ENCODE data around the gene ADIRF.
"Not testable (repeated sequence)": the region's sequence is repeated elsewhere in the genome, so short reads cannot be mapped to it uniquely, and the experiment has no call there.

The ADIRF gene

DNA sequence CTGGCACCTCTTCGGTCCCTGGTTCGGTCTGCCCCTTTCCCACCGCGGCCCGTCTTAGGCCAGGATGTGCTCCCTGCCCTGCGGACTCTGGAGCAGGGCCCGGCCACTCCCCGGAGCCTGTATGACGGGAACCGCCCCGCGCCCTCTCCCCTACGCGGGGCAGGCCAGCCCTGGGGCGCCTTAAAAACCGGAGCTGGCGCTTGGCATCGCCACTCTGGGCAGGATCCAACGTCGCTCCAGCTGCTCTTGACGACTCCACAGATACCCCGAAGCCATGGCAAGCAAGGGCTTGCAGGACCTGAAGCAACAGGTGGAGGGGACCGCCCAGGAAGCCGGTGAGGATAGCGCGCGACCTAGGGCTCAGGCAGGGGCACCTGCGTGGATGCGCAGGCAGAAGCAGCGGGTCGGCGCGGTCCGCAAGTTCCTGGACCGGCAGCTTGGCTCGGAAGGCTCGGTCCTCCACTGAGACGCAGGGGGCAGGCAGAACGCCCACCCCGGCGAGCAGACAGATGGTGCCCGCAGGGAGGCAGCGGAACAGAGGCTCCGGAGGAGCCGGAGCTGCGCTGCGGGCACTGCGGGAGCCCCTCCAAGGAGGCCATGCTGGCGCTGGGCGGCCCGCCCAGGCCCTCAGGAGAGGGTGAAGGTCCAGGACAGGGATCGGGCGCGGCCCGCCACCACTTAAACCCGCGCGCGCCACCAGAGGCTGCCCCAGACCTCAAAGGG is at the start of gene ADIRF:
Gene ADIRF (plus strand): TSS at position 212 of the 723 bp plus-strand sequence. CDS start 63 bp downstream, at position 275.
- DNase-seq = peak; percentile 61

DNA sequence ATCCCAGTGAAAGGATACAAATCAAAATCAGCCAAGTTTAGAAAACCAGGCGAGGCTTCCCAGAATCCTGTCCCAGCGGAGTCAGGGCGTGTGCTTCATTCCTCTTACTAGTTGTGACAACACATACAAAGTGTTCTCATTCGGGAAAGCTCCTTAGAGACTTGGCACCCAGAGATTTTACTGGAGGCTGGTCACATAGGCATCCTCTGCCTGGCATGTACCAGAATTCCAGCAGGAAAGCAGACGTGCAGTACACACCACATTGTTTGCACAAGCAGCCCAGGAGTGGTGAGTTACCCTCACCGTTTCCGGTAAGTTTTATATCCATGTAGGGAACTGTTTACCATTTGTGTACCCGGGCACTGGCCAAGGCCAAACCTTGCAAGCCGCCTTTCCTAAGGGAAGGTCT is 45.7 kb upstream of the ADIRF start:
- DNase-seq = no peak

DNA sequence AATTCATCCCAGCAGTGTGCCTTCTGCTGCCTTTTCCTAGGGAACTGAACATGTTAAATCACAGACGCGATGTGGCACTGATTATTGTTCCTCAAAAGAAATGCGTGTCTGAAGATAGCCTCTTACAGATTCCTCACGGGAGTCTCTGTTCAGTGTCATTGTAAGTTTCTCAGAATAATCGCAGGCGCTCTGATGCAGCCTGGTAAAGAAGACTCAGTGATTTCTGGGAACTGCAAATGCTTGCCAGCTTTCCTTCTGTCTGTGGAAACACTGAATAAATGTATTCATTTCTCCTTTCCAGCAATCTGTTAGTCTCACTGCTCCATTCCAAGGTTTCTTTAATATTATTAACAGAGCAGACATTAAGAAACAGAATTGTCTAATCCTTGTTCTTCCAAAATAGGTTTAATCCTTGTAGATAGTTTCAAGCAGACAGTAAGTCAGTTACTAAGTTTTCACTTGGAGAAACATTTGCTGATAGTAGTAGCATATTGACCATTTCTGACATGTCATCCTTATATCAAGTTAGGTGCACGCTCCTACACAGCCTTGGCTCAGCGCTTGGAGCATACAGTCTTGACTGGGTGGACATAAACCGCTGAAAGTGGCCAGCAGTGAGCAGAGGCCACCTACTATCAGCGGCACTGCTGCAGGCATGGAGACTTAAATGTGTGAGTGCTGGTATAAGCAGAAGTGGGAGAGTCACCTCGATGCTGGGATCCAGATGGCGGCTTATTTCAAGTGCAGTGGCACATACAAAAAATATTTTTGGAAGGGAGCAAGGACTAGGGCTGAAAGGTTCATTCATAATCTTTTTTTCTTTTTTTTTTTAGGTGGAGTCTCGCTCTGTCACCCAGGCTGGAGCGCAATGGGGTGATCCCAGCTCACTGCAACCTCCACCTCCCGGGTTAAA is 38.6 kb upstream of the ADIRF start:
- no peak for DNase-seq

DNA sequence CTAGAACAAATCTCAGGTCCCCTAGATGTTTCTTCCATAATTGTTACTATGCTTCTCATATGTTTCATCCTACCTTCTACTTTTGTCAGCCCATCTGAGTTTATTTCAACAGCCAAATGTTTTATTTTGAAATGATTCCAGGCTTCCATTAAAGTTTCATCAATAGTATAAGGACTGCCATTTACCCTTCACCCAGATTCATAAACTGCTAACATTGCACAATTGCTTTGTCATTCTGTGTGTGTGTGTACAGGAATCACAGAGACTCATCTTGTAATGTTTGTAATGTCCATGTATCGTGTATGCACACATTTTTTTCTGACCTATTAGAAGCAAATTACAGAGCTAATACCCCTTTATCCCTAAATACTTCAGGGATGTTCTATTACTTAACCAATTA is 36.4 kb upstream of the ADIRF start:
- DNase-seq = no peak

DNA sequence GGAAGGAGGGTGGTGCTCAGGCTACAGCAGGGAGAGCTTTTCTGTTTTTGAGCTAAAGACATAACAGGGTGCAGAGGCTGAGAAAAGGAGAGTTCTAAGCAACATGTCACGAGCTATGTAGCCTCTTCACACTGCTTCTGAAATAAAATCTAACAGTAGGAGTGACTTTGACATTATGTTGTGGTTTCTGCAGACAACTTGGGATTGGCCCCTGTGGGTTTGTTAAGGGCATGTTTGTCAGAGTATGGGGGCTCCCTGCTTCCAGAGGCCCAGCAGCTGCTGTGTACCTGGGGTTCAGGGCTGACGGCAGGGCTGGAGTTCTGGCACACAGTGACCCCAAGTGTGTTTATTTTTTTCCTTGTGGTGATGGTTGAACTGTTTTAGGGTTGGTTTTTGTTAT is 35.6 kb upstream of the ADIRF start:
- DNase-seq = no peak

DNA sequence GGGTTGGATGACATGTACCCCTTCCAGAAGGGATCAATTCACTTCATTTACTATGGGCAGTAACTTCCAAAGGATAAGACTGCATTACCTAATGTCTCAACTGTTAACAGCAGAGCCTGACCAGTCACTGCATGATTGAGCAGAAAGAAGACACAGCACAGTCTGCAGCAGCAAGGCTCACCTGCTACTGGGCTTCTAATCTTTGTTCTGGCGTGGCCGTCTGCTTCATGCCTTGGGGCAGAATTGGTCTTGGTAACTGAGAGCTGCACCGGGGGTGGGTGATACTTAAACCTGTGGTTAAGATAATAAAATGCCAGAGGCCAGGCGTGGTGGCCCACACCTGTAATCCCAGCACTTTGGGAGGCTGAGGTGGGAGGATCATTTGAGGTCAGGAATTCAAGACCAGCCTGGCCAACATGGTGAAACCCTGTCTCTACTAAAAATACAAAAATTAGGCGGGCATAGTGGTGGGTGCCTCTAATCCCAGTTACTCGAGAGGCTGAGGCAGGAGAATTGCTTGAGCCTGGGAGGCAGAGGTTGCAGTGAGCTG is 34.0 kb upstream of the ADIRF start:
- not testable (repeated sequence) for DNase-seq

DNA sequence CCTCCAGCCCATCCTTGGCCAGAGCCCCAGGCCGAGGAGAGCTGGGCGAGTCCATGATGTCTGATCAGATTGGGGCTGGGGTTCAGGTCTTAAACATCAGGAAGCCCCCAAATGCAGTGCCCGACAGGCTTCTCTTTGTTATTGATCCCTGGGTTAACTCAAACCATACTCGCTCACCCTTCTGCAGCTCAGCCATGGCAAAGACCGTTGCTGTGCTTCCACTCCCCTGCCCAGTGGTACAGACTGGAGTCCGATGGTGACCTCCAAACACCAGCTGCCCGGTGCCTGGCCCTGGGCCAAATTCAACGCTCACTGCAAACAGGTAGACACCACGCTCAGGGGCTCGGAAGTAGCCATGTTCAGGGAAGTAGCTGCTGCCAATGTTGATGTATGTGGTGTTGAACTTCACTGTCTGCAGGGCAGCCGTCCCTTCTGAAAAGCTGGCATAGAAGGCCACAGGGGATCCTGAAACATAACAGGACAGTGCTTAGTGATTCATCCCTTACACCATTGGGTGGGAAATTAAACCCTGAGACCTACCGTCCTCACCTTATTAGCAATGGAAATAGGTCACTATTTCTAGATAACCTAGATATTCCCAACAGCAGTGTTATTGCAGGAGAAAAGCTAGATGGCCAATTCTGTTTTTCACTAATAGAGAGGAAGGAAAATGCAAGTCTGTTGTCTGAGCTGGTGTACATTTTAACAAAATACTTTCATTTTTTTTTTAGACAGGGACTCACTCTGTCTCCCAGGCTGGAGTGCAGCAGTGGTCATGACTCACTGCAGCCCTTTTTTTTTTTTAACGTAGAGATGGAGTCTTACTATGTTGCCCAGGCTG is 31.4 kb upstream of the ADIRF start:
- DNase-seq = no peak

DNA sequence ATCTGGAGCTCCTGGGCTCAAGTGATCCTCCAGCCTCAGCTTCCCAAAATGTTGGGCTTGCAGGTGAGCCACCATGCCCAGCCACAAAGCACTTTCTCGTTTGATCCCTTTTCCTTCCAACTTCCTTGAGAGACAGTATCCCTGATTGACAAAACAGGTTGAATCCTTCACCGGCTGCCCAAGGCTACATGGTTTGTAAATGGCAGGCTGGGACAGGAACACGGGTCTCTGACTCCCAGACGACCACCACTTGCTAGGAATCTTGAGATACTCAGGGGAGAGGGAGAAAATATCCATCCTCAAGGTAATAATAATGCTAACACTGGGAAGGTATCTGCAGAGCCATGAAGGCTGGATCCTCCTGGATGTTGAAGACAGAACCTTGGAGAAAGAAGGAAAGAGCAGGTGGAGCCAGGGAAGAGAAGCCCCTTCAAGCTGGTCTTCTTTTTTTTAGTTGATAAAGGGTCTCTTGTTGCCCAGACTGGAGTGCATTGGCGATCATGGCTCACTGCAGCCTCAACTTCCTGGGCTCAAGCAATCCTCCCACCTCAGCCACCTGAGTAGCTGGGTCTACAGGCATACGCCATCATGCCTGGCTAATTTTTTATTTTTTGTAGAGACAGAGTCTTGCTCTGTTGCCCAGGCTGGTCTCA is 30.7 kb upstream of the ADIRF start:
- DNase-seq = no peak

DNA sequence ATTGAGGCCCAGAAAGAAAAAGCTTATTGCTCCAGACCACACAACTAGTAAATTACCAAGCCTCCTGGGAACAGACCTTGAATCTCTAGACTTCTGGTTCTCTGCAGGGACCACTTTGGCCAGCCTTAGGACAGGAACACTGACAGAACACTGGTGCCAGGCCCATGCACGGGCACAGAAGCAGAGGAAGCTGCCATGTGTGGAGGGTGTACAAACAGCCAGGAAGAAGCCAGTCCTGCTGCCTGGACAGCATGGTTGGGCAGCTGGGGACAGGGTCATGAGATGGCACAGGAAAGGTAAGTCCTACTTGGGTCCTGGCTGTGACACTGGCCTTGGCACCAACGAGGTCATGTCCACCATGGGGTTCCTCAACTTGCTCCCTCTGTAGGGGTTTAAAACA is 30.0 kb upstream of the ADIRF start:
- DNase-seq = no peak

DNA sequence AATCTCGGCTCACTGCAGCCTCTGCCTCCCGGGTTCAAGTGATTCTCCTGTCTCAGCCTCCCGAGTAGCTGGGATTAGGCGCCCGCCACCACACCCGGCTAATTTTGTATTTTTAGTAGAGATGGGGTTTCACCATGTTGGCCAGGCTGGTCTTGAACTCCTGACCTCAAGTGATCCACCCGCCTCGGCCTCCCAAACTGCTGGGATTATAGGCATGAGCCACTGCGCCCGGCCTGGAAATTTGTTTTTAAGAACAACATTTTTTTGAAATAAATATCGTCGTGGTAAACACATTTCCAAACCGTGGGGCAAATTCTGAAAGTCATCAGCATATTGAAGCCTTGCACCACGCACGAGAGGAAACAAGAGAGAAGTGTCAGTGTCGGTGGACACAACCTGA is 28.2 kb upstream of the ADIRF start:
- DNase-seq = not testable (repeated sequence)

DNA sequence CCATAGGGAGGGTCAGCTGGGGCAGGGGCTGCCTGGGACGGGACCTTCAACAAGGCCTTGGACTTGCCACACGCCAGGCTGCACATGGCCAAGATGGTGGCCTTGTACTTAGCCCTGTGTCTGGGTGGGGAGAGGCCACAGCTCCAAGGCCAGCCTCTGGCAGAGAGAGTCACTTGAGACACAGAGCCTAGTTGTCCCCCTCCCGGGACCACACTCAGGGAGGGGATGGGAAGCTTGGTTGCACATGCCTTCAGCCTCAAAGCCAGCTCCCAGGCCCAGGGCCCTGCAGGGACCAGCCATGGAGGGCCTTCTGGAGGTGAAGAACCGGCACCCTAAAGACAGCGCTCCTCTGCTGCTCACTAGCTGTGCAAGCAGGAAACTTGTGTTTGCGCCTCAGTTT is 27.6 kb upstream of the ADIRF start:
- DNase-seq = no peak

DNA sequence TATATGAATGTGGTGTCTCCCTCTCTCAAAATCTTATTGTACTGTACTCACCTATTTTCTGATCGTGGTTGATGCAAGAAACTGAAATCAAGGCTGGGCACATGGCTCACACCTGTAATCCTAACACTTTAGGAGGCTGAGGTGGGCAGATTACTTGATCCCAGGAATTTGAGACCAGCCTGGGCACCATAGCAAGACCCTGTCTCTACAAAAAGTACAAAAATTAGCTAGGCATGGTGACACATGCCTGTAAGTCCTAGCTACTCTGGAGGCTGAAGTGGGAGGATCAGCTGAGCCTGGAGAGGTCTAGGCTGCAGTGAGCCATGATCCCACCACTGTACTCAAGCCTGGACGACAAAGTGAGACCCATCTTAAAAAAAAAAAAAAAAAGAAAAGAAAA is 26.9 kb upstream of the ADIRF start:
- DNase-seq = no peak

DNA sequence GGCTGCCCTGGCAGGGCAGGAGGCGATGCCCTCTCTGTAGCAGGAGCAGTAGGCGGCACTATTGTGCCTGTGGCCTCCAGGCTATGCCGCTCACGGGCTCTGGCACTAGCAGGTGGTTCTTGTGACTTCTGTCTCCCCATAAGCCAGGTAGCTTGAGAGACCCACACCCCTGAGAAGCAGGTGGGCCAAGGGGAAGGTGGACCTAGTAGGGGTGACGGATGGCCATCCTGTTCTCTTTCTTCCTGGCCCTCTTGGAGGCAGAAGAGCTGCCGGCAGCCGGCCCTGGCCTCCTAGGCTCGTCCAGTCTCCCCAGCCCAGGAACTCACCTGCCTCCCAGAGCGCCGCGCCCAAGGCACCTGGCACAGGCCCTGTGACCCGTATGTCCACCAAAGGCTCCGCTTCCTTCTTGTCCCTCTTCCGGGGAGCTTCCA is 26.3 kb upstream of the ADIRF start:
- DNase-seq = no peak

DNA sequence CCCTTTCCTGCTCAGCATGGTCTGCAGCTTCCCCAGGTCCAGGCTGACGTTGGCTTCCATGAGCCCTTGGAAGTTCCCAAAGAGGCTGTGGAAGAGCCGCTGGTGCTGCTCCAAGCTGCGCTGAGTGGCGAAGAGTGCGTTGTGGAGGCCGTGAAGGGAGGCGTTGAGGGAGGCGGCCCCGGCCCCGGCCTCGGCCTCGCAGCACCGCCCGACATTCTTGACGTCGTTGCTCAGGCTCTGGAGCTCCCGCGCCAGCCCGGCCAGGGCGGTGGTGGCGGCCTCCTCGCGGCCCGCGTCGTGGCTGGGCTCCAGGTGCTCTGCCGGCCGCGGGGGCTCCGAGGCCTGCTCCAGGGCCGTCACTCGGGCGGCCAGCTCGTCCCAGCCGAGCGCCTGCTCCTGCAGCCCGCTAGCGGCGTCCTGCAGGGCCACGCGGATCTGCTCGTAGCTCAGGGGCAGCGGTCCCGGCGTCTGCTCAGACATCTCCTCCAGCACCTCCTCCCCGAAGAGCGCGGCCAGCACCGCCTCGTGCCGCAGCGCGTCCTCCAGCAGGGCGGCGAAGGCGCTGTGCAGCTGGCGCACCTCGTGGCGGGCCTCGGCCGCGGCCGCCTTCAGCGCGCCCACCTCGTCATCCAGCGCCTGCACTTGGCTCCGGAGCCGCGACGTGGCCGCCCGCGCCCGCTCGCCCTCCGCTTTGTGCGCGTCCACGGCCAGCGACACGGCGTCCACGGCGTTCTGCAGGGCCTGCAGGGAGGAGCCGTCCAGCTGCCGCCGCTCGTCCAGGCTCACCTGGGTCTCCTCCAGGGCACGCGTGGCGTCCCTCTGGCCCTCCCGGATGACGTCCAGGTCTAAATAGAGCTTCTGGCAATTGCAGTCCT is 25.6 kb upstream of the ADIRF start:
- DNase-seq = no peak

DNA sequence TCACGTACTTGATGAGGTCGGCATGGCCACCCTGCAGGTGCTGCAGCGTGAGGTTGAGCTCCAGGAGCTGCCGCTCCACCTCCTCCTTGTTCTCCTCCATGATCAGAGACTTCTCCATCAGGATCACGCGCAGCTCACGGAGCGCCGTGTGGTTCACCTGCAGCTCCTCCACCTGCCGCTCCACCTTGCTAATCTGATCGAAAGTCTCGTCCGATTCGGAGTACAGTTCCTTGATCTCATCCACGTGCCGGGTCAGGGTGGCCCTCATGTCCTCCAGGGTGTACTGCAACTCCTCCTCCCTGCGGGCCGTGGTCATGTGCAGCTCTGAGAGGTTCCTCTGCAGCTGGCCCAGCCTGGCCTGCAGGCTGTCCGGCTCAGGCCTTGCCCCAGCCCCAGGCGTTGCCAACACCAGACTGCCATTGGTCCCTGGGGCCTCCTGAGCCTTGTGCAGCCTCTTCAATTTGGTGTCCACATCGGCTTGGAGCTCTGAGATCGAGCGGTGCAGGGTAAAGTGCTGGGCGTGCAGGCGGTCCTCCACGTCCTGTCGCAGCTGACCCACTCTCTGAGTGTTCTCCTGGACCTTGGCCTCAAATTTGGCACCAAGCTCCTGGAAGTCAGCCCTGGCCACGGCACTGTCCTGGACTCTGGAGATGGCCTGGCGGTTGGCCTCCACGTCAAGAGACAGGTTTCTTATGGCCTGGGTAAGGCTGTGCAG is 24.8 kb upstream of the ADIRF start:
- no peak for DNase-seq

DNA sequence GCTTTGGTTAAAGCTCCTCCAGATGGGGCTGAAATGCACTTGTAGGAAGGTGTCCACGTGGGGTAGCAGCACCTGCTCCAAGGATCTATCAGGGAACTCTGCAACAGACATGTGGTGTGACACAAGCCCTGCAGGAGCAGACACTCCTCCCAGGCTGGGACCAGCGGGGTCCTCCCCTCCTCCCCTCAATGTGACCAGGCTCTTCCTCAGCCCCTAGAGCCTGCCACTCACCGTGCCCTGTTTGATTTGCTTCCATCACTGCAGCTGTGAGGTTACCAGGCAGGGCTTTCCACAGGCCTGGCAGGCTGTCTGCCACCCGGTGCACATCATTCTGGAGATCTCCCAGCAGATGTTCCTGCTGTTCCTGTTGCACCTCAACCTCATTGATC is 24.3 kb upstream of the ADIRF start:
- DNase-seq = no peak

DNA sequence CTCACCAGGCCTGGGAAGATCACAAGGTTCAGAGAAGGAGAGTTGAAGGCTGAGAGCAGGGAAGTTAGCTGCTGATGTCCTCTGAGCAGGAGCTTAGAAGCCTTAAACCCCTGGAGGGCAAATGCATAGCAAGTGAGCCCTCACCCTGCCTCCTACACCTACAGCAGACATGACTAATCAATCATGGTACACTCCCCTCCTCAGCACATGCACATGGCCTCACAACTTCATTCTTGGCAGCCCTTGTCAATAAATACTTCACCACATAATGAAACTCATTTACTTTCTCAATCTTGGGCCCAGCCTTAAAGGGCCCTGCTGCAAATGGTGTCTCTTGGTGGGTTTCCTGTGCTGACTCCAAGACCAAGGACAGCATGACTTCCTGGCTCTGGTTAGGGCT is 23.8 kb upstream of the ADIRF start:
- no peak for DNase-seq

DNA sequence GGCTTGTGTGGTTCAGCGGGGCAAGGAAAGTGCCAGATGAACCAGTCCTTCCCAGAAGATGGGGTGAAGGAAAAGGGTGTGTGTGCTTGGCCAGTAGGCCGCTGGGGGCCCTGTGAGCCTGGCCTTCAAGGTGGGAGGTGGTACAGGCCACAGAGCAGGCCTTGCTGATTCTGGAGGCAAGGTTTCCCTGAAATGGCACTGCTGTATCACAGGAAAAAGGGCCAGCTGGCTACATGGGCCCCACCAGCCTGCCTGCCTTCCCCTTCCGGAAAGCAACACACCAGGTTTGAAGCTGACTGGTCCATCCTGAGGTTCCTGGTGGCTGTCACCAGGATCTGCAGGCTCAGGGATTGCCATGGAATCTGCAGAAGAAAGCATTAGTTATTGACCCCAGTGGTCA is 23.4 kb upstream of the ADIRF start:
- DNase-seq = no peak

DNA sequence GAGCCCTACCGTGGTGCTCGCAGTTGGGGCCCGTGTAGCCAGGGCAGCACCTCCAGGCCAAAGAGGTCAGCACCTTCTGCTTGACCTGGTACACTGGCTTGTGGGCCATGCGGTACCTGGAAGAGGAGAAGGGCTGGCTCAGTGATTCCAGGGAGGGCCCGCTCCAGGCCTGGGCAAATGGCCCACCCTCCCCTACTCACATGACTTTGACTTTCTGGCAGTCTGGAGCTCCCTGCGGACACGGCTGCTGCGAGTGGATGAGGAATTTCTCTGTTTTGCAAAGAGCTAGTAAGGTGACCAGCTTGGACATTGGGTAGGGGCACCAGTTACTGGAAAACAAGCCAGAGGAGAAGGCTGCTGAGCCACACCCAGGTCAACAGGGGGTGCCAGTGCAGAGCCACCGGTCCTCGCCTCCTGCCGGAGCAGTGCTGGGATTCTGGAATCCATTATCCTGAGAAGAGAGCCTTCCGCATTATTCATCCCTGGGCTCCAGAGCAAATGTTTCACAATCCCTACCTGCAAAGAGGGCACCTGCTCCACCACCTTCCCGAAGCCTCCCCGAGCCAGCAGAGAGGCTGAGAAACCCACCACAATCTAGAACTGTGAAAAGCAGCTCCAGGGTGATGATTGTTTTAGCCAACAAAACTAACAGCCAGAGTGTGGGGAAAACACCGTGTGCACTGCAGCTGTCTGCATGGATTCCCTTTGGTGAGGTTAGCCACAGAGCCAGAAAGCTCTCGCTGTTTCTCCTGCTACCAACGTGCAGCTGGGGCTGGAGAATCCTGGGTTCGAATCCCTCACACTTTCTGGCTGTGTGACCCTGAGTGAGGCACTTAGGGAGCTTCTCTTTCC is 22.7 kb upstream of the ADIRF start:
- DNase-seq = no peak

Measured in NCI-H1694 (cell line).